ENCODE measurements around the gene SMG9.

SMG9 gene

GRCh38 chr19:43692877-43693276, 61.9 kb downstream of the SMG9 start:
- Histone ChIP-seq H3K4me3 (ENCODE audit: low read length) (no peak overlapping the region), H2BK120ac (ENCODE audit: low read depth, low read length) (no peak overlapping the region)
- WGBS (ENCODE audit: extremely low coverage, insufficient coverage, low lambda C conversion rate), result no CpG with 5 or more reads among the region's 4 CpGs

DNA sequence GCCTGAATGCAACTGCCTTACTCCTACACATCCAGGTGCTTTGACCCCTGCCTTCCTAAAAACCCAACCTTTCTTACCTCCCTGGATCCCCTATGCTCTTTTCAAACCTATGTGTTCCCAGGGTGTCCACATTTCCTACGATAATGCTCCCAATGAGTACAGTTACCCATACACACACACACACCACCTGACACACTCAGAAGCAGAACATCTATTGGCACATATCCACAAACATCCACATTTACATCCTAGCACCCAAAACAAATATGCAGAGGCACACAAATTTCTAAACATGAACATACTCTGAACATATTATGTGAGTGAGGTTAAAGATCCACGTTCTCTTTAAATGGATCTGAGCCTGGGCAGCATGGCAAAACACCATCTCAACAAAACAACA, 62.4 kb downstream of the SMG9 start:
- H3K4me2 ChIP-seq (ENCODE audit: low read length), result no peak overlapping the region
- no peaks in the 10 kb centered on the region for H3K36me3 ChIP-seq (ENCODE audit: control insufficient read depth, insufficient read depth, low read length)
- H3K23ac ChIP-seq (ENCODE audit: low read length), result no peak overlapping the region
- no peak overlapping the region for H2AK5ac ChIP-seq (ENCODE audit: low read length)
- H4K8ac ChIP-seq (ENCODE audit: low read depth, low read length), result no peak overlapping the region
- no peak for DNase-seq
- no peak overlapping the region for H3K27ac ChIP-seq (ENCODE audit: low read depth, low read length)
- no peaks in the 10 kb centered on the region for H3K79me2 ChIP-seq (ENCODE audit: control insufficient read depth, insufficient read depth, low read length)
- H3K4me1 ChIP-seq (ENCODE audit: control insufficient read depth, low read depth, low read length), result no peaks in the 10 kb centered on the region
- H3K18ac ChIP-seq (ENCODE audit: low read length), result no peak overlapping the region
- H3K9ac ChIP-seq (ENCODE audit: low read length), result no peak overlapping the region
- WGBS (ENCODE audit: extremely low coverage, insufficient coverage, low lambda C conversion rate), result no CpG with 5 or more reads among the region's 2 CpGs
- no peaks in the 10 kb centered on the region for H3K27me3 ChIP-seq (ENCODE audit: insufficient read depth, low read length, poor library complexity)
- no peak overlapping the region for H2BK15ac ChIP-seq (replicated peaks; ENCODE audit: low read depth)
- no peaks in the 10 kb centered on the region for H3K79me1 ChIP-seq (ENCODE audit: low read length)
- H2BK5ac ChIP-seq (ENCODE audit: low read length), result no peak overlapping the region
- no peak overlapping the region for H3K4me3 ChIP-seq (ENCODE audit: low read length)
- no peak overlapping the region for H3K56ac ChIP-seq (ENCODE audit: low read length)
- H2BK120ac ChIP-seq (ENCODE audit: low read depth, low read length), result no peak overlapping the region
- H3K4ac ChIP-seq (ENCODE audit: low read depth, low read length), result no peak overlapping the region
- H4K5ac ChIP-seq (ENCODE audit: low read length), result no peak overlapping the region

More at GRCh38 chr19:43692877-43693276, 61.9 kb downstream of the SMG9 start:
- Histone ChIP-seq H3K79me1 (ENCODE audit: low read length) (no peaks in the 10 kb centered on the region), H3K79me2 (ENCODE audit: control insufficient read depth, insufficient read depth, low read length) (no peaks in the 10 kb centered on the region), H2AK5ac (ENCODE audit: low read length) (no peak overlapping the region), H3K27ac (ENCODE audit: low read depth, low read length) (no peak overlapping the region), H3K23ac (ENCODE audit: low read length) (no peak overlapping the region), H2BK15ac (replicated peaks; ENCODE audit: low read depth) (no peak overlapping the region), H3K56ac (ENCODE audit: low read length) (no peak overlapping the region), H3K9ac (ENCODE audit: low read length) (no peak overlapping the region), H4K8ac (ENCODE audit: low read depth, low read length) (no peak overlapping the region), H3K27me3 (ENCODE audit: insufficient read depth, low read length, poor library complexity) (no peaks in the 10 kb centered on the region), H2BK5ac (ENCODE audit: low read length) (no peak overlapping the region), H3K36me3 (ENCODE audit: control insufficient read depth, insufficient read depth, low read length) (no peaks in the 10 kb centered on the region), H3K18ac (ENCODE audit: low read length) (no peak overlapping the region), H3K4me1 (ENCODE audit: control insufficient read depth, low read depth, low read length) (no peaks in the 10 kb centered on the region), H3K4me2 (ENCODE audit: low read length) (no peak overlapping the region), H4K5ac (ENCODE audit: low read length) (no peak overlapping the region), H3K4ac (ENCODE audit: low read depth, low read length) (no peak overlapping the region)
- DNase-seq, result no peak

- DNase-seq, result no peak
- H3K79me1 ChIP-seq (ENCODE audit: low read length), result no peaks in the 10 kb centered on the region
- no peak overlapping the region for H2BK120ac ChIP-seq (ENCODE audit: low read depth, low read length)
- no peaks in the 10 kb centered on the region for H3K79me2 ChIP-seq (ENCODE audit: control insufficient read depth, insufficient read depth, low read length)
- H3K27ac ChIP-seq (ENCODE audit: low read depth, low read length), result no peak overlapping the region
- no peak overlapping the region for H2AK5ac ChIP-seq (ENCODE audit: low read length)
- H2BK15ac ChIP-seq (replicated peaks; ENCODE audit: low read depth), result no peak overlapping the region
- H3K4me3 ChIP-seq (ENCODE audit: low read length), result no peak overlapping the region
- WGBS (ENCODE audit: extremely low coverage, insufficient coverage, low lambda C conversion rate), result no CpG with 5 or more reads among the region's 5 CpGs
- H3K4ac ChIP-seq (ENCODE audit: low read depth, low read length), result no peak overlapping the region
- no peak overlapping the region for H3K23ac ChIP-seq (ENCODE audit: low read length)
- no peaks in the 10 kb centered on the region for H3K27me3 ChIP-seq (ENCODE audit: insufficient read depth, low read length, poor library complexity)
- H4K8ac ChIP-seq (ENCODE audit: low read depth, low read length), result no peak overlapping the region
- no peaks in the 10 kb centered on the region for H3K36me3 ChIP-seq (ENCODE audit: control insufficient read depth, insufficient read depth, low read length)
- H3K56ac ChIP-seq (ENCODE audit: low read length), result no peak overlapping the region
- no peak overlapping the region for H3K4me2 ChIP-seq (ENCODE audit: low read length)
- no peak overlapping the region for H2BK5ac ChIP-seq (ENCODE audit: low read length)
- no peaks in the 10 kb centered on the region for H3K4me1 ChIP-seq (ENCODE audit: control insufficient read depth, low read depth, low read length)
- no peak overlapping the region for H3K18ac ChIP-seq (ENCODE audit: low read length)
- no peak overlapping the region for H3K9ac ChIP-seq (ENCODE audit: low read length)
- H4K5ac ChIP-seq (ENCODE audit: low read length), result no peak overlapping the region
These were observed 63.0 kb downstream of the SMG9 start for GRCh38 chr19:43691755-43692154.

- Histone ChIP-seq H2BK15ac (replicated peaks; ENCODE audit: low read depth) (no peak overlapping the region), H3K23ac (ENCODE audit: low read length) (no peak overlapping the region), H3K79me1 (ENCODE audit: low read length) (no peaks in the 10 kb centered on the region), H3K9ac (ENCODE audit: low read length) (no peak overlapping the region), H3K27me3 (ENCODE audit: insufficient read depth, low read length, poor library complexity) (no peaks in the 10 kb centered on the region), H3K27ac (ENCODE audit: low read depth, low read length) (no peak overlapping the region), H3K4me2 (ENCODE audit: low read length) (no peak overlapping the region), H4K8ac (ENCODE audit: low read depth, low read length) (no peak overlapping the region), H3K4me3 (ENCODE audit: low read length) (no peak overlapping the region), H3K79me2 (ENCODE audit: control insufficient read depth, insufficient read depth, low read length) (no peaks in the 10 kb centered on the region), H3K4ac (ENCODE audit: low read depth, low read length) (no peak overlapping the region), H3K18ac (ENCODE audit: low read length) (no peak overlapping the region), H3K36me3 (ENCODE audit: control insufficient read depth, insufficient read depth, low read length) (no peaks in the 10 kb centered on the region), H2BK5ac (ENCODE audit: low read length) (no peak overlapping the region), H3K4me1 (ENCODE audit: control insufficient read depth, low read depth, low read length) (no peaks in the 10 kb centered on the region), H3K56ac (ENCODE audit: low read length) (no peak overlapping the region), H2BK120ac (ENCODE audit: low read depth, low read length) (no peak overlapping the region), H4K5ac (ENCODE audit: low read length) (no peak overlapping the region), H2AK5ac (ENCODE audit: low read length) (no peak overlapping the region)
- DNase-seq, result no peak
- WGBS (ENCODE audit: extremely low coverage, insufficient coverage, low lambda C conversion rate), result no CpG with 5 or more reads among the region's 3 CpGs
These were observed 63.9 kb downstream of the SMG9 start for GRCh38 chr19:43690890-43691289.

DNA sequence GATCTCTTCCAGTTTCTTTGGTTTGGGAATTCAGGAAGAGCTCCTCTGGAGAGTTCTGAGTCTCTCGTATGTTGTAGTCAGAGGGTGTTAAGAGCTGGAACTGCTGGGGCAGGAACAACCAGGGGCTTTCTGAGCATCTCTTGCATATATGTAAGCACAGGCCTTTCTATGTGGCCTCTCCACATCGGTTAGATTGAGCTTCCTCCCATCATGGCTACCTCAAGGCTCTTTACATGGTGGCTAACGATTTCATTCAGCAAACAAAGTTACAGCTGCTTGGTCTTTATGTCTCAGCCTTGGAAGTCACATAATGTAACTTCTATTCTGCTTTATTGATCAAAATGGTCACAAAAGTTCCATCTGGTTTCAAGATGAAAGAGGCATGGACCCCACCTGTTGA, 64.3 kb downstream of the SMG9 start:
- Histone ChIP-seq H2BK5ac (ENCODE audit: low read length) (no peak overlapping the region), H4K5ac (ENCODE audit: low read length) (no peak overlapping the region), H3K79me2 (ENCODE audit: control insufficient read depth, insufficient read depth, low read length) (no peaks in the 10 kb centered on the region), H3K27ac (ENCODE audit: low read depth, low read length) (no peak overlapping the region), H3K36me3 (ENCODE audit: control insufficient read depth, insufficient read depth, low read length) (no peaks in the 10 kb centered on the region), H3K56ac (ENCODE audit: low read length) (no peak overlapping the region), H2BK15ac (replicated peaks; ENCODE audit: low read depth) (no peak overlapping the region), H3K27me3 (ENCODE audit: insufficient read depth, low read length, poor library complexity) (no peaks in the 10 kb centered on the region), H3K9ac (ENCODE audit: low read length) (no peak overlapping the region), H3K4me2 (ENCODE audit: low read length) (no peak overlapping the region), H3K79me1 (ENCODE audit: low read length) (no peaks in the 10 kb centered on the region), H3K23ac (ENCODE audit: low read length) (no peak overlapping the region), H3K4me1 (ENCODE audit: control insufficient read depth, low read depth, low read length) (no peaks in the 10 kb centered on the region), H2BK120ac (ENCODE audit: low read depth, low read length) (no peak overlapping the region), H3K18ac (ENCODE audit: low read length) (no peak overlapping the region), H4K8ac (ENCODE audit: low read depth, low read length) (no peak overlapping the region), H3K4ac (ENCODE audit: low read depth, low read length) (no peak overlapping the region), H3K4me3 (ENCODE audit: low read length) (no peak overlapping the region), H2AK5ac (ENCODE audit: low read length) (no peak overlapping the region)
- DNase-seq, result no peak
- no CpG with 5 or more reads among the region's 3 CpGs for WGBS (ENCODE audit: extremely low coverage, insufficient coverage, low lambda C conversion rate)

GRCh38 chr19:43688059-43688701, 66.6 kb downstream of the SMG9 start:
- Histone ChIP-seq H3K23ac (ENCODE audit: low read length) (no peak overlapping the region), H3K56ac (ENCODE audit: low read length) (no peak overlapping the region), H4K5ac (ENCODE audit: low read length) (no peak overlapping the region), H2BK120ac (ENCODE audit: low read depth, low read length) (no peak overlapping the region), H2AK5ac (ENCODE audit: low read length) (no peak overlapping the region), H2BK5ac (ENCODE audit: low read length) (no peak overlapping the region), H3K4me1 (ENCODE audit: control insufficient read depth, low read depth, low read length) (no peaks in the 10 kb centered on the region), H3K4me2 (ENCODE audit: low read length) (no peak overlapping the region), H3K79me2 (ENCODE audit: control insufficient read depth, insufficient read depth, low read length) (no peaks in the 10 kb centered on the region), H3K18ac (ENCODE audit: low read length) (no peak overlapping the region), H3K79me1 (ENCODE audit: low read length) (no peaks in the 10 kb centered on the region), H3K4ac (ENCODE audit: low read depth, low read length) (no peak overlapping the region), H3K4me3 (ENCODE audit: low read length) (no peak overlapping the region), H2BK15ac (replicated peaks; ENCODE audit: low read depth) (no peak overlapping the region), H3K36me3 (ENCODE audit: control insufficient read depth, insufficient read depth, low read length) (no peaks in the 10 kb centered on the region), H3K27ac (ENCODE audit: low read depth, low read length) (no peak overlapping the region), H4K8ac (ENCODE audit: low read depth, low read length) (no peak overlapping the region), H3K9ac (ENCODE audit: low read length) (no peak overlapping the region), H3K27me3 (ENCODE audit: insufficient read depth, low read length, poor library complexity) (no peaks in the 10 kb centered on the region)
- no CpG with 5 or more reads among the region's 10 CpGs for WGBS (ENCODE audit: extremely low coverage, insufficient coverage, low lambda C conversion rate)
- no peak for DNase-seq
